Hepatocyte (in vitro differentiated cells): ENCODE results near the gene RAB11FIP2. TPM values are rescaled to one million over a fixed set of nuclear protein-coding genes. Genes with fewer than 3 reads are reported as not detected.
A peak's percentile ranks its signal among the peaks of the same experiment; 100 is the strongest.

Experiments used
- DNase-seq: peaks from one replicate; pipeline ENCODE4 v3.0.0-alpha.2; 2016; ENCODE audit warnings: low spot score
- H2AFZ ChIP-seq: fragments of 200-600 bp; sonication (generic); 2 replicates; pipeline ENCODE4 v1.6.0; 2016; ENCODE audit warnings: antibody characterized with exemption, mild to moderate bottlenecking
- H3K27ac ChIP-seq: fragments of 200-600 bp; sonication (generic); 2 replicates; pipeline ENCODE4 v1.5.1; 2016; ENCODE audit warnings: mild to moderate bottlenecking
- H3K27me3 ChIP-seq: fragments of 200-600 bp; sonication (generic); 2 replicates; pipeline ENCODE4 v1.6.1; 2016
- H3K36me3 ChIP-seq: fragments of 200-600 bp; sonication (generic); replicated peaks from 2 replicates; pipeline ENCODE4 v1.5.1; 2016; ENCODE audit warnings: low read depth; ENCODE audit not compliant: insufficient read depth
- H3K4me1 ChIP-seq: fragments of 200-600 bp; sonication (generic); 2 replicates; pipeline ENCODE4 v1.5.1; 2016; ENCODE audit warnings: mild to moderate bottlenecking, moderate library complexity; ENCODE audit not compliant: insufficient read depth
- H3K4me2 ChIP-seq: fragments of 200-600 bp; sonication (generic); 2 replicates; pipeline ENCODE4 v1.6.0; 2016
- H3K4me3 ChIP-seq: fragments of 200-600 bp; sonication (generic); 2 replicates; pipeline ENCODE4 v1.5.1; 2016; ENCODE audit warnings: mild to moderate bottlenecking
- H3K79me2 ChIP-seq: fragments of 200-600 bp; sonication (generic); 2 replicates; pipeline ENCODE4 v1.6.0; 2017; ENCODE audit warnings: mild to moderate bottlenecking
- H3K9me2 ChIP-seq: fragments of 200-600 bp; sonication (generic); replicated peaks from 2 replicates; pipeline ENCODE4 v1.6.0; 2017; ENCODE audit warnings: mild to moderate bottlenecking; ENCODE audit not compliant: insufficient read depth
- H3K9me3 ChIP-seq: fragments of 200-600 bp; sonication (generic); 2 replicates; pipeline ENCODE4 v1.5.1; 2016; ENCODE audit warnings: low read depth, mild to moderate bottlenecking
- H4K20me1 ChIP-seq: fragments of 200-600 bp; sonication (generic); 2 replicates; pipeline ENCODE4 v1.6.0; 2016; ENCODE audit warnings: mild to moderate bottlenecking; ENCODE audit not compliant: insufficient read depth, poor library complexity, severe bottlenecking
- EZH2 ChIP-seq: fragments of 200-600 bp; sonication (generic); IDR thresholded peaks from 2 replicates; pipeline ENCODE4 v1.6.1; 2016; ENCODE audit warnings: antibody characterized with exemption, mild to moderate bottlenecking, borderline replicate concordance
- EZH2phosphoT487 ChIP-seq: fragments of 200-600 bp; sonication (generic); IDR thresholded peaks from one replicate; pipeline ENCODE4 v1.6.1; 2018; ENCODE audit warnings: antibody characterized with exemption, mild to moderate bottlenecking, low read depth, moderate library complexity; ENCODE audit not compliant: unreplicated experiment, severe bottlenecking
- WGBS: methylation state at CpG from one replicate; pipeline ENCODE4 v1.1.6; 2016; ENCODE audit warnings: low lambda C conversion rate; ENCODE audit errors: missing lambda C conversion rate; 5-methylcytosine and 5-hydroxymethylcytosine counted together
- polyA plus RNA-seq: library from polyadenylated mRNA; unstranded; fragments of >200 nt; fragmentation: Nextera tagmentation; extraction: Ambion mirVana; gene quantifications from 2 replicates; pipeline ENCODE4 v1.2.1, GENCODE V29; 2016
- total RNA-seq: library from RNA; depleted of rRNA; stranded (reverse); fragments of >200 nt; gene quantifications from 2 replicates; pipeline ENCODE4 v1.2.3, GENCODE V29; 2014
- TF ChIP-seq, protein P1 (sequence below): fragments of 200-600 bp; sonication (generic); IDR thresholded peaks from 2 replicates; pipeline ENCODE4 v1.5.1; 2016; ENCODE audit warnings: antibody characterized with exemption, mild to moderate bottlenecking; ENCODE audit not compliant: poor library complexity

RAB11FIP2 gene
- total and polyA plus RNA-seq, 2 experiments from 2014 or later, result 9.7 to 32.5 TPM

DNA sequence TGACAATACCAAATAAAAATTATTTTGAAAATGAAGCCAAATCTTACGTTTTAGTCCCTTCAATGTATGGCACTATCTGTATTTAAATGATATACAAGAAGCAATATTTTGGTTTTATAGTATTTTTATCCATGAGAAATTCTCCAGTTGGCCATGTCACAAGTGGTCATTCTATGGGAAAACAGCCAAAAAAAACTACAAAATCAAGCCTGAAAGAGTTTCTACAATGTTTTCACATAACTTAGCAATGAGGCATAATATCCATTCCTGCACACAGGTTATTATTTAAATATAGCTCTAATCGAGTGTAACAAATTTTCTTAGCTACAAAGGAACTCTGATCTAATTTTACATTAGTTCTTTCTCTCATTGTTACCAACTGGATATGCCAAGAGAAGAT lies 5.4 kb downstream of the RAB11FIP2 start:
- Histone ChIP-seq H4K20me1 (peaks cover 3% of the 10 kb centered on the region), H3K36me3 (no peaks in the 10 kb centered on the region), H3K9me3 (no peaks in the 10 kb centered on the region), H3K27me3 (no peaks in the 10 kb centered on the region), H3K4me3 (no peak overlapping the region), H3K4me1 (peaks cover 22% of the 10 kb centered on the region), H3K27ac (no peak overlapping the region), H3K9me2 (no peaks in the 10 kb centered on the region), H3K79me2 (peaks cover 68% of the 10 kb centered on the region), H3K4me2 (no peak overlapping the region), H2AFZ (no peak overlapping the region)
- TF ChIP-seq, protein P1, sequence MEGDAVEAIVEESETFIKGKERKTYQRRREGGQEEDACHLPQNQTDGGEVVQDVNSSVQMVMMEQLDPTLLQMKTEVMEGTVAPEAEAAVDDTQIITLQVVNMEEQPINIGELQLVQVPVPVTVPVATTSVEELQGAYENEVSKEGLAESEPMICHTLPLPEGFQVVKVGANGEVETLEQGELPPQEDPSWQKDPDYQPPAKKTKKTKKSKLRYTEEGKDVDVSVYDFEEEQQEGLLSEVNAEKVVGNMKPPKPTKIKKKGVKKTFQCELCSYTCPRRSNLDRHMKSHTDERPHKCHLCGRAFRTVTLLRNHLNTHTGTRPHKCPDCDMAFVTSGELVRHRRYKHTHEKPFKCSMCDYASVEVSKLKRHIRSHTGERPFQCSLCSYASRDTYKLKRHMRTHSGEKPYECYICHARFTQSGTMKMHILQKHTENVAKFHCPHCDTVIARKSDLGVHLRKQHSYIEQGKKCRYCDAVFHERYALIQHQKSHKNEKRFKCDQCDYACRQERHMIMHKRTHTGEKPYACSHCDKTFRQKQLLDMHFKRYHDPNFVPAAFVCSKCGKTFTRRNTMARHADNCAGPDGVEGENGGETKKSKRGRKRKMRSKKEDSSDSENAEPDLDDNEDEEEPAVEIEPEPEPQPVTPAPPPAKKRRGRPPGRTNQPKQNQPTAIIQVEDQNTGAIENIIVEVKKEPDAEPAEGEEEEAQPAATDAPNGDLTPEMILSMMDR, result no peak
- TF ChIP-seq EZH2, result no peak
- TF ChIP-seq EZH2phosphoT487, result no peak
- 93% methylated on average over 2 of the region's 2 CpGs for WGBS
- DNase-seq, result no peak

GRCh38 chr10:118036281-118036875 lies 10.4 kb downstream of the RAB11FIP2 start:
- H3K27me3 ChIP-seq, result no peaks in the 10 kb centered on the region
- no peaks in the 10 kb centered on the region for H3K9me3 ChIP-seq
- peaks cover 24% of the 10 kb centered on the region for H3K79me2 ChIP-seq
- peaks cover 29% of the 10 kb centered on the region for H3K4me1 ChIP-seq
- 77% methylated on average over 4 of the region's 4 CpGs for WGBS
- no peak for DNase-seq
- no peak overlapping the region for H3K27ac ChIP-seq
- no peaks in the 10 kb centered on the region for H3K36me3 ChIP-seq
- H2AFZ ChIP-seq, result no peak overlapping the region
- no peaks in the 10 kb centered on the region for H4K20me1 ChIP-seq
- no peaks in the 10 kb centered on the region for H3K9me2 ChIP-seq
- TF ChIP-seq, protein P1, result no peak
- TF ChIP-seq EZH2 (no peak), EZH2phosphoT487 (no peak)
- no peak overlapping the region for H3K4me3 ChIP-seq
- peak overlapping the region; percentile 35 for H3K4me2 ChIP-seq

DNA sequence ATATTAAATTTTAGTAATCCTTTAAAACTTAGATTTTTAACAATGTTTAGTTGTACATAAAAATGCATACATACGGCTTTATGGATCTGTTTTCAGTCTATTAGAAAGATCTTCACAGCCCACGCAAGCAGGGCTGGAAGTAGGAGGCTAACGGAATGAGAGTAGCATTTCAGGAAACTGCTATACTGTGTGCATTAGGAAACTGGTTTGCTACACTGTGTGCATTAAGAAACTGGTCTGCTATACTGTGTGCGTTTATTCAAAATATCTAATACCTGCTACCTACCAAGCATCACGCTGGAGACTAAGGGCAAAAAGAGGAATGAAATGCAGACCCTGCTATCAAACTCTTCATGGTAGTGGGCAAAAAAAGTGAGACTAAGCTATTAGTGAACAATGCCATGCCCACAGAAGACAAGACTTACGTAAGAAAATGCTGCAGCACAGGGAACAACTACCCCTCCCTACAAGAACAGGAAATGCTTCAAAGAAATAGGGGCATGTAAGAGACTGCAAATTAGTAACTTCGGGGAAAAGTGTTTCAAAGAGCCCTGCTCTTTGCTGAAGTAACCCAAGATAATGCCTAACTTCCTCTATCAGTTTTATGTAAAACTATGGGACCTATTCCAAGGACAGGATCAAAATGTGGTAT lies 11.3 kb downstream of the RAB11FIP2 start:
- Histone ChIP-seq H3K4me1 (peaks cover 34% of the 10 kb centered on the region), H3K27me3 (no peaks in the 10 kb centered on the region), H3K27ac (no peak overlapping the region), H3K9me3 (no peaks in the 10 kb centered on the region), H3K9me2 (no peaks in the 10 kb centered on the region), H2AFZ (no peak overlapping the region), H3K4me3 (no peak overlapping the region), H3K79me2 (peaks cover 15% of the 10 kb centered on the region), H3K36me3 (no peaks in the 10 kb centered on the region), H3K4me2 (peak overlapping the region; percentile 35), H4K20me1 (no peaks in the 10 kb centered on the region)
- TF ChIP-seq EZH2phosphoT487 (no peak), EZH2 (no peak)
- TF ChIP-seq, protein P1, result no peak
- WGBS, result 59% methylated on average over 7 of the region's 7 CpGs
- no peak for DNase-seq
